WTC11 (cell line): ENCODE measurements around the gene ZNF677. TPM values are rescaled to one million over a fixed set of nuclear protein-coding genes. Genes with fewer than 3 reads are reported as not detected.

Experiments
- total RNA-seq: library from RNA; stranded (reverse); gene quantifications from 3 replicates; pipeline ENCODE4 v1.2.3, GENCODE V29; 2021

The ZNF677 gene
- total RNA-seq, 1 experiment from 2014 or later = 58.8 TPM

Other genes starting within 250 kb of the ZNF677 start
- gene ERVV-1, start 241.0 kb downstream of the ZNF677 start, total RNA-seq = not detected in 3 replicates
- gene ERVV-2, start 210.1 kb downstream of the ZNF677 start, total RNA-seq = 0.26 to 0.46 TPM (median 0.46 TPM) in 3 replicates
- gene ZNF160, start 151.5 kb downstream of the ZNF677 start, total RNA-seq = 53.8 to 54.6 TPM (median 54.5 TPM) in 3 replicates
- 9.3 to 11.2 TPM (median 11.2 TPM) in 3 replicates for gene ZNF415, start 122.0 kb downstream of the ZNF677 start, total RNA-seq
- gene ZNF347, start 95.8 kb downstream of the ZNF677 start, total RNA-seq = 10.9 to 11.3 TPM (median 11.0 TPM) in 3 replicates
- gene ZNF665, start 61.5 kb downstream of the ZNF677 start, total RNA-seq = 5.3 to 7.5 TPM (median 5.7 TPM) in 3 replicates
- gene VN1R2, start 3.4 kb upstream of the ZNF677 start, total RNA-seq = not detected in 3 replicates
- gene VN1R4, start 12.8 kb upstream of the ZNF677 start, total RNA-seq = not detected in 3 replicates
- 16.0 to 18.5 TPM (median 16.3 TPM) in 3 replicates for gene ZNF845, start 78.9 kb upstream of the ZNF677 start, total RNA-seq
- 46.9 to 59.7 TPM (median 48.6 TPM) in 3 replicates for gene ZNF525, start 110.8 kb upstream of the ZNF677 start, total RNA-seq
- 18.3 to 23.6 TPM (median 19.6 TPM) in 3 replicates for gene ZNF765, start 140.3 kb upstream of the ZNF677 start, total RNA-seq
- gene ZNF761, start 177.1 kb upstream of the ZNF677 start, total RNA-seq = 28.4 to 29.7 TPM (median 29.4 TPM) in 3 replicates
- 15.2 to 17.6 TPM (median 17.5 TPM) in 3 replicates for gene ZNF813, start 212.9 kb upstream of the ZNF677 start, total RNA-seq